AG20443 (cell line): ENCODE results near the gene KCNJ3.
"Not testable (repeated sequence)": the region's sequence is repeated elsewhere in the genome, so short reads cannot be mapped to it uniquely, and the experiment has no call there.

Experiments
- DNase-seq: peaks from one replicate; pipeline ENCODE4 v3.0.0; 2012; ENCODE audit warnings: low spot score, mixed read lengths

The KCNJ3 gene

DNA sequence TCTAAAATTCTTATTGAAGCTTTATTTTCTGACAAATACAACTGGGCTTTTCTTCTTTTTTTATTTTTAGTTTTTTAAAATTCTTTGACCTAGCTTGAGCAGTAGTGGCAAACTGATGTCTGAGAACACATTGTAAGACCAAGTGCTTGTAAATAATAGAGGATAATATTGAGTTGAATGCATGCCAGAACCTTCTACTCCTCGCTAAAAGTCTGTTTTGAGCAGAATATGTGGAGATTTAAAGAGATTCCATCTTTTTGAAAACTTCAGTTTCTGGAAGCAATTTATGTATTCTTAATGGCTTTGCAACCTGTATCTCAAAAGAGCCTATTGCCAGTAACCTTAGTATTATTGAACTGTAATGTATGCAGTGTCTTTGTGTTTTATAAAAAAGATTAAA is 148.3 kb downstream of the KCNJ3 start:
- DNase-seq = no peak

- no peak for DNase-seq
These were observed 151.0 kb downstream of the KCNJ3 start for GRCh38 chr2:154849482-154849881.

GRCh38 chr2:154850532-154850931 is 152.0 kb downstream of the KCNJ3 start:
- no peak for DNase-seq

GRCh38 chr2:154855138-154855537 is 156.6 kb downstream of the KCNJ3 start:
- no peak for DNase-seq

GRCh38 chr2:154867151-154867550 is 168.7 kb downstream of the KCNJ3 start:
- DNase-seq = not testable (repeated sequence)

GRCh38 chr2:154875999-154876398 is 177.5 kb downstream of the KCNJ3 start:
- DNase-seq = no peak

GRCh38 chr2:154882725-154883124 is 184.2 kb downstream of the KCNJ3 start:
- DNase-seq = no peak

GRCh38 chr2:154886316-154886715 is 187.8 kb downstream of the KCNJ3 start:
- DNase-seq = no peak

DNA sequence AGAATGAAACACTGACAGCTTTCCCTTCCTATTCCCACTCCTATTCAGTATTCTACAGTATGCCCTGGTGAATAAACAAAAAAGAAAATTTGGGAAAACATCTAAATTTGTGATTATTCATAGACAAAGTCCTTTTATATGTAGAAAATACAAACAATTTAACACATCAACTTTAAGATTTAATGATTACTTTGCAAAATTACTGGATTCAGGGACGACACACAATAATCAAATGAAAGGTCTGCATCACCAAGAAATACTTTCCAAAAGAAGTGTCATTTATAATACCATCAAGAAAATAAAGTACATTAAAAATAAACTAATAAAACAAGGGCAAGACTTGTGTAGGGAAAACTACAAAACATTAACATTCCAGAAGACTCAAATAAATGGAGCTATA is 199.8 kb downstream of the KCNJ3 start:
- DNase-seq = no peak

DNA sequence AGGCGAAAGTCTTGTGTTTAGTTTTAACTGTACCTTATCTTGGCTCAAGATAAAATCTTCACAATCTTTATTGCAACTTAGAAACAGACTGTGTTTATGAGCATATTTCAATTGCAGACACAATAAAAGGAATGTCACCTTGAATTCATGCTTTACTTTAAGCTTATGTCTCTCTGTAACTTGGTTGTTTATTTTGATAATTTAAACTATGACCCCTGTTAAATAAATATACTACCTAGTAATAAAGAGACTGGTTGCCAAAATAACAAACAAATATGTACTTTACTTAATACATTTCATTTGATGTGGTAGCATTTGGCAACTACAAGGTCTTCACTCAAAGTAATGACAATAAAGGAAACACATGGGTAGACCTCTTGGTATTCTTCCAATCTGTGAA is 202.6 kb downstream of the KCNJ3 start:
- DNase-seq = no peak
